NOMO-1 treated with dmso at 0.1 percent for 144 hours (cell line): Measurements from ENCODE around the gene NR2C2.

Source experiments
- DNase-seq: peaks from one replicate; lab custom pipeline; 2025; ENCODE audit not compliant: unreplicated experiment; lab: John Stamatoyannopoulos, UW

The NR2C2 gene

DNA sequence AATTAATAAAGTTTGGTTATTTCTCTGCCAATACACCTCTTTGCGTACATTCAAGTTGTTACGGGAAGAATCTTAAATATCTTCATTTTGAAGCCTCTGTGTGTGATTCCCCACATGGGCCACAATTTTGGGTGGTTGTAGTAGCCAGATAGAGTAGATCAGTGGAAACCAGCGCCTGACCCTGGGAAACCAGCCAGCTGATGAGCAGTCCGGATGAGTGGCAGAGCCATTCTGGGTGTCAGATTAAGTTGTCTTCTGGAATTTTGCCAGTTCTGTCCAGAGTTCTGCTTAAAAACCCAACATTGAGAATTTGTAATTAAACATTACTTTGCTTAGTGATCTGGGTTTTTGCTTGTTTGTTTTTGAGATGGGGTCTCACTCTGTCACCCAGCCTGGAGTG lies 68.1 kb downstream of the NR2C2 start:
- DNase-seq, result no peak

DNA sequence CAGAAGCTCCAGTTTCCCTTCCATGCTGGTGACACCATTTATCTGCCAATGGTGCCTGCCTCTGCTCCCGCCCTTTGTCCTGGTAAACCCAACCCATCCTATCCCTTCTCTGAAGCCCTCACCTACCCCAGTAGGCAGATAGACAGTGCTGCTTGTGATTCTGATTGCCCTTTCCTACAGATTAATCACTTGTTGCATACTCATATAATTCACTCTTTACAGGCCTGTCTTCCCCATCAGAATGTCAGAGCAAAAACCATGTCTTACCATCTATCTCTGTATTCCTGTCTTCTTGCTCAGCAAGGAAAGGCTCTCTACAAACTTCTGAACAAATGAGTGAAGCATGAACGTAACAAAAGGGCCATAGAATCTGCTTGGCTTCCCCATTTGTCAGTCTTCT lies 69.8 kb downstream of the NR2C2 start:
- DNase-seq, result no peak

DNA sequence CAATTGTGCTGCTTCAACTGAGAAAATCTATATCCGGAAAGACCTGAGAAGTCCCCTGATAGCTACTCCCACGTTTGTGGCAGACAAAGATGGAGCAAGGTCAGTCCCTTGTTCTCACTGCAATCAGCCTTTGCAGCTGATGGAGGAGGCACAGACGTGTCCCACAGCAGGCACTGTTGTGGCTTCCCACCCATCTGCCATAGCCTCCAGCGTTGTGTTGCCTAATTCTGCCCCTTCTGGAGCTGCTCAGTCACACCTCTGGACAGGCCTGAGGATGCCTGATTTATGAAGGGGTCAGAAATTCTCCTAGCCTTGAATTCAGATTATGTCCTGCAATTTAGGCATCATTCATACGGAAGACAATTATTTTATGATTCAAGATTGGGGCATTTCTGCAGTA lies 75.9 kb downstream of the NR2C2 start:
- DNase-seq, result no peak

DNA sequence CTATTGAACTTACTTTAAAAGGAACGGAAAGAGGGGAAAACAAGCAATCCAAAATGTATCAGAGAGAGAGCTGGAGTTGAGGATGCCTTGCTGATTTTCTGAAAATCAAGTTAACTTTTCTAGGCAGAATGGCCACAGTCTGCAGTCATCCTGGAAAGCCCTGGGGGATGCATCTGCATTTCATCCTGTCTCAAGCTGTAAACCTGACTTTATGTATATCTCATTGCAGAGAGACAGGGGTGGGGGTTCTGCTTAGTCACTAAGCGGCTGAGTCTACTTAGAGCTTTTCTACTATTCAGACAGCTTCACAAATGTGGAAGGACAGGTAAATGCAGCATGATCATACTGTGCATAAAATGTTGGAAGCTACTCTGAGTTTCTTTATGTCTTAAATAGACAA lies 76.3 kb downstream of the NR2C2 start:
- DNase-seq, result no peak

DNA sequence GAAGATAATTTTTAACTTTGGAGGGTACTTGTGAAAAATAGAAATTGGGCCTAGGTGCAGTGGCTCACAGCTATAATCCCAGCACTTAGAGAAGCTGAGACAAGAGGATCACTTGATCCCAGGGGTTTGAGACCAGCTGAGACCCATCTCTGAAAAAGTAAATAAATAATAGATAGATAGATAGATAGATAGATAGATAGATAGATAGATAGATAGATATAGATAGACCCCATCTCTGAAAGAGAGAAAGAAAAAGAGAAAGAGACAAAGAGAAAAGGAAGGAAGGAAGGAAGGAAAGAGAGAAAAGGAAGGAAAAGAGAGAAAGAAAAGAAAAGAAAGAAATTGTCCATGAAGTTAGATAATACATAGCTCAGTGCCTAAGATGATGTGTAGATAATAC lies 82.2 kb downstream of the NR2C2 start:
- no peak for DNase-seq

DNA sequence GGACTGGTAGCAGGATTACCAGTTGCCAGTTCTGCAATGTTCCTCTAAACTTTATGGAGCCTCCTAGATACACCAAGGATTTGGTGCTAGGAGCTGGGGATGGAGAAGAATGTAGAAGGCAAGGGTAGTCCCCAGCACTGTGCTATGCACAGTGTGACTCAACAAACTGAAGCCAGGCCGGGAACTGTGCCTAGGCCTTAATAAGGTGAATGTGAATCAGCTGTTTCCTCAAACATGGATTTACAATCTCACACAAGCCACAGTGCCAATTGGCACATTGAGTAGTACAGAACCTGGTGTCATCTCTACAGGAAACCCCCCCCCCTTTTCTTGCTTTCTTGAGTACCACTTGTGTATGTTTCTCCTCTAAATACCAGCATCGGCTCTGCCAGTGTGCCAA lies 85.3 kb downstream of the NR2C2 start:
- DNase-seq, result no peak

DNA sequence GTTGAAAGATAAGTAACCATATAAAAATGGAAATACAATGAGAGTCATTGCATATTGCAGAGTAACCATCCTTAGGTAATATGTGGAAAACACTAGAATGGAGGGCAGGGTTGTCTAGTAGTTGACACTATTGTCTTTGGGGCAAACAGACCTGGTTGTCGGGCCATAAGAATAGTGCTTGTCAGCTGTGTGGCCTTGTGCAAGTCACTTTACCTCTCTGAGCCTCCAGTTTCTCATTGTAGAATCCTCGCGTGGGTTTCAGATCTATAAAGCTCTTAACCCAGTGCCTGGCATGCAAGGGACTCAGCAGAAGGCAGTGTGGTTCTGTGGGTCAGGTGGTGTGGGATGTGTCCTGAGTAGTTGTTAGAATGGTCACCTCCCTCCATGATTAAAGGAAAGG lies 85.7 kb downstream of the NR2C2 start:
- DNase-seq, result no peak

DNA sequence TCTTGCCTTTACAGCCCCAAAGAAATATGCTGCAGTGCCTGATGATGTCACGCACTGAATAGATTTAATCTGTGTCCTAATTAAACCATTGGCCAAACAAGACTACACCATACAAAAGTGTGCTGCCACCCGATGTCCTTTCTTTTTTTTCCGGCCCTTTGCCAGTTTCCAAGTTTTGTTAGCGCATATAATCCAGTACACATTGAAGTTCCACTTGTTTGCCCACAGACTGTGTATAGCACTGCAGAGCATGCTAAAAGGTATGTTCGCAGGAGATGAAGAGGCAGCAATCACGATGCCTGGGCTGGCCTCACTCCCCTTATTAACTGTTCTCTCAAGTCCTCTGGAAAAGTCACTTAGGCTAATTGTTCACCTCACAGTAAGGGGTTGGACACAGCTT lies 90.9 kb downstream of the NR2C2 start:
- no peak for DNase-seq

DNA sequence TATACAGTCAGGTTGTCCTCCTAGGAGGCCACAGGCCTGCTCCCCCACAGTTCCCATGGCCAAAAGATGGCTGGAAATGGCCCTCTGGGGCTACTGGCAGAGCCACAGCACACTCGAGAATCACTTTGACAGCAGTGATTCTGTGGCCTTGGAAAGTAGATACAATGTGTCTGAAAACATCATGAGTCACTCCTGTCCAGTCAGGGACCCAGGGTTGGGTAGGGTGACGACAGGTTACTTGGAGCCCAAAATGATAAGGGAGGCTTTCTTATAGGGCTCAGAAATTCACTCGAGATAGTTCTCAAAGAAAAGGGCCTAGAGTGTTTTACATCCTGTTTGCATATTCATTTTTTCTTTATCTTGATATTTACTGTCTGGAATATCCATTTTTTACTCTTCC lies 93.5 kb downstream of the NR2C2 start:
- DNase-seq, result no peak

DNA sequence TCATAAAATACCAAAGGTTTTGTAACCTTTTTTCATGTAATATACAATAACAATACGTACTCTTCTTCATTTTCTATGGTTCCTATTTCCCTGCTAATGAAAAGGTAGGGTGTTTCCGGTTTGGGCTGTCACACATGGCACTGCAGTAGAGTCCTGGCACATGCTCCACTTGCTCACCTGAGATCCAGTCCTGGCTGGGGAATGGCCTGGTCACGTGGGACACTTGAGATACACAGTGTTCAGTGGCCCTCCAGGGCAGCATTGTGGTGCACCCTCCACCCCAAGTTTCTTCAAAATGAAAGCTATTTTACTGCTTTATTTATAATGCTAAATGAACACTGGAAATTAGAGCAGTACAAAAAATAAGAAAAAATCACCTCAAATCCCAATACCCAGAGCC lies 94.6 kb downstream of the NR2C2 start:
- no peak for DNase-seq

DNA sequence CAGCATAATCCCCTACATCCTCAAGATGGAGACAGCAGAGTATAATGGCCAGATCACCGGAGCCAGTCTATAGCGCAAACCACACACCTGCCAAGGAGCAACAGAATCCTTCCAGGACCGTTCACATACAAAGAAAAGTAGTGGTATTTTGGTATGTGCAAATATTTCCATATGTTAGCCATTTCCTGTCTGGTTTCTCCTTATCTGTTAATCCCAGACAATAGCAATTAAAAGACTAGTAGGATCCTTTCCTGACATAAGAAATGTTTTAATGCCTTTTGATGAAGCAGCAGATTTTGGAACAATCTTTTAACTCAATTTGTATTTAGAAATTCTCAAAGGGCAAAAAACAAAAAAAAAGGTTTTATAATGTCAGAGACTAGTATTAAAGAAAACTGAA lies 95.6 kb downstream of the NR2C2 start:
- DNase-seq, result no peak

DNA sequence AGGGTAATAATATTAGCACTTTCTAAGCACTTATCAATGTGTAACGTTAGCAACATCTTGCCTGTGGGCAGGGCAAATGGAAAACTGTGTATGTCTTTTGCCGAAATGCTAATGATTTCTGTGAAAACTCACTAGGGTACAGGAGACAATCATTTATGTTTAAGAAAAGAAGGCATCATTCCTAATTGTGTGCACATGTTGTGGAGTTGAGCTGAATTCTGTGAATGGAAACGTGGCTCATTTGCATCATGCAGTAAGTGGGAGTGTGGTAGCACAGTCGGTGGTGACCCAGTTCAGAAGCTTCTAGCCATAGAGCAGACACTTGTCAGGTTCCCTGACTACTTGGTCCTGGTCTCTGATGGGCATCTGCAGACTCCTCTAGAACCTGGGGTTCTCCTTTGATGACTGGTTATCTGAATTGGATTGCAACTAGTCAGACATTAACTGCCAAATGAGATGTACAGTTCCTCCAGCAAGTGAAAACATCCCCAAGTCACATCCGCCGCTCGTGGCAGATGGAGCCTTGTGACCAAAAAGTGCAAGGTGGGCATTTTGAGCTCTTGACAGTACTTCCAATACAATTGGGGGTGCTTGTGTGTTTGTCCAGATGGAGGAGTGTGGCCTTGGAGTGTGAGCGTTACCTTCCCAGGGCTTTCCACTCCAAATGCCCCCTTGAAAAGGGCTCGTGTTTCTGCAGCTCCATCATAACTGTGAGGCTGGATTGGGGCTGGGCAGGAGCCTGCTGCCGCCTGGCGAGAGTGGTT lies 96.2 kb downstream of the NR2C2 start:
- DNase-seq, result no peak

DNA sequence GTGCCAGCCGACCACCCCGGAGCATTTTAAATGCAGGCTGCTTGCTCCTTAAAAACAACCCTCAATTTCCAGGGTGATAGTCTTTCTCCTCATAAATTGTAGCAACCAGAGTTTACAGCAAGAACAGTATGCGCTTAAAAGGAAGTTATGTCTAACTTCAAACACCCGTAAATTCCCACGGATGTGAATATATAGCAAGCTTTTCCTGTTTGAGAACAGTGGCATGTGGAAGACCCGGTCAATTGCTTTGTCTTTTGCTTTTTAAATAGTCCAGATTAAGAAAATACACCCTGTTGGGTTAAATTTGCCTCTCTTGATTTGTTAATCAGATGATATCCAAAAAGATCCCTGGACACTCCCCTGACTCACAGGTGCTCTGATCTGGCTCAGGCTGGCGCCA lies 96.9 kb downstream of the NR2C2 start:
- DNase-seq, result no peak

DNA sequence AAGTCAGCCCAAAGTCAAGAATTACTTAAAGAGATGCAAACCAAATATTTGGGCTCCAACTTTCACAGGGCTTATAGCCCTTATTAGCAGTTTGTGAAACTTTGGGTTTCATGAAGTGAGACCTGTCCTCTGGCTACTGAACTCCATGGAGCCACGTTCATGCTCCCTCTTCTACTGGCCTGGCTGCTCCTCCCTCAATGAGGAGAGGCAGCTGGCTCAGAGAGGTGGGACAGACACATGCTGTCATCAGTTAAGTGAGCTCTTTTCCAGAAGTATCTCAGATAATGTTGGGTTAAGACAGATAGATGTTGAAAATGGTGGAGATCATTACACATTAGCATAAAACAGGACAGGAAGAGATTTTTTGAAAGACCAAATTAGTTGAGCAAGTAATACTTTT lies 98.3 kb downstream of the NR2C2 start:
- DNase-seq, result no peak

DNA sequence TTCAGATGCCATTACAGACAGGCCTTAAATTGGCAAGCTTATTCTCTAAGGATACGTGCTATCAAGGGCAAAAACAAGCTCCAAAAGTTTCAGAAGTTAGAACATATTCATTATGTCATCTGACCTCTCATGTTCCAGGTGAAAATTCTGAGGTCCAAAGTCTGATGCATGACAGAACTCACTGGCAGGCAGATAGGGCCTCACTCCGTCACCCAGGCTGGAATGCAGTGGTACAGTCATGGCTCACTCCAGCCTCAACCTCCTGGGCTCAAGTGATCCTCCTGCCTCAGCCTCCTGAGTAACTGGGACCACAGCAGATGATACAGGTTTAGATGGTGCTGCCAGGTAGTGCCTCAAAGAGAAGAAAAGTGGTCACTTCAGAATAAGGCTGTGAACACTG lies 102.2 kb downstream of the NR2C2 start:
- DNase-seq, result no peak

DNA sequence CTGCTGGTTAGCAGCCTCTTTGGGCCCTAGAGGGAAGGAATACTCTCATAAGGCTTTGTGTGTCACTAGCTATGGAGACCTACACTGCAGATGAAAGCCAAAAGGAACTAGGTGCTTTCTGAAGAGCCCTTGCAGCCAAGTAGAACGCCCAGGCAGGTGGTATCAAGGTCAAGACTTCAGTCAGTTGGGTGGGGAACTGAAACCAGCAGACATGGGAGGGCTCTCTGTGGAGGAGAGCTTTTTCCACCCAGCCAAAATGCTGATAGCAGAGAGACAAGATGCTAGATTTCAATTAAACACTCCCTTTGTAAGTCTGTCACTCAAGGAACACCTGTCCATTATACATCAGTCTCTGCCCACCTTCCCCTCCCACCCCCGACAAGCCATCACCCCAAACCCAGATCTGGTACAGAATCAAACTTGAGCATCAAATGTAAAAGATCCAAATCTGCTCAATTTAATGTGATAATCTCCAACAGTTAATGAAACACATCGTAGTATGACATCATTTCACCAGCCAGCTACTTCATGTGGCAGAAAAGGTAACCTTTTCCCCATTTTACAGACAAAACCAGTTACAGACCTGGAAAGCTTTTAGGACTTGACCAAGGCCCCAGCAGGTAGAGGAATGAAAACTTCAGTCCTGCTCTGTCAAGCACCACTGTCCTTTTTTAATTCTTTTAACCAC lies 103.2 kb downstream of the NR2C2 start:
- peak; percentile 10 for DNase-seq

DNA sequence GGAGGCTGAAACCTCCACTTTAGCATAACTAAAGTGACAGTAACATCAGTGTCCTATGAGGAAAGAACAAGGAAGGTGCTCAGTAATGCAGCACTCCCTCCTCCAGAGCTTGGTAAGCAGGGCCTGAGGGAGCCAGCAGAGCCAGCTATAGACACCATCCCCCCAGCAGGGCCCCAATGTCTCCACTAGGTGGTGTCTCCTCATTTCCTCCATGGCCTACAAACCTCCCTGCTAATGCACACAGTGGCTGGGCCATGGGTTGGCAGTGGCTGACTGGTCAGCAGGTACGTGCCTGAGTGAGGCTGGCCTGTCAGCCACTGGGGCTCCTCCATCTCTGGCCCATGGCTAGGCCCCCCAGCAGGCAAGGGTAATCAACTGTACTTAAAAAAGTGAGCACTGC lies 104.1 kb downstream of the NR2C2 start:
- DNase-seq, result no peak

DNA sequence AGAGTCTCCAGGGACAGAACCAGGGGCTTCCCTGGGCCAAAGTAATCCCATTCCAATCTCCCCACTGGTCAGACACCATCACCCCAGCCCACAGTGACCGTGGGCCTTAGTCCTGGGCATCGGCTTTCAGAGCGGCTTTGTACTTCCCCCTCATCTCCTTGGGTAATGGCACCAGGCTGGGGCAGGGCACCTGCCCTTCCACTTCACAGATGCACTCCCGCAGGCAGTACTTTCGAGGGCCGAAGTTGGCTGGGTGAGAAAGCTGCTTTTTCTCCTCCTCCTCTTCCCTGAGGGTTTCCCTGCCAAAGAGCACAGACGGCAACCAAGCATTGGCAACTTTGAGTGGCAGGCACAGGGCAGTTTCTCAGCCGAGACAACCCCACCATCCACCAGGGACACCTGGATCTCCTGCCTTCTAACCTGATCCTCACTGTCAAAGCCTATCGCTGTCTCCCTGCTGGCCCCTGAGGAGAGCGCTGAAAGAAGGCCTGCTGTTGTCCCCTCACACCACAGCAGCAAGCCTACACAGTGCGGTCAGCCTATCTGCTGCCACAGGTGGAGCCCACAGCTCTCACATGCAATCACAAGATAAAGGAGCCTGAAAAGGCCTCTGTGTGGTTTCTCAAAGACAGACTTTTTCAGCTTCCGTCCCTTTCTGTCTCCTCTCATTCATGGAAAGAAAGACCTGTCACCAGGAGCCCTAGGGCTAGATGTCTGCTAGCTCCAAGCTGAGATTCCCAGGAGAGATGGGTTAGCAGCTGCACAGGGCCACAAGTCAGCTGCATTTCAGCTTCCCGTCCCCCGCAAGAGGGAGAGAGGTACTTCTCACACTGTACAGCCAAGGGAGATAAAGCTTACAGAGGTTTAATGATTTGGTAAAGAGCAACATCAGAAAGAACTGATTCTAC lies 105.2 kb downstream of the NR2C2 start:
- no peak for DNase-seq

DNA sequence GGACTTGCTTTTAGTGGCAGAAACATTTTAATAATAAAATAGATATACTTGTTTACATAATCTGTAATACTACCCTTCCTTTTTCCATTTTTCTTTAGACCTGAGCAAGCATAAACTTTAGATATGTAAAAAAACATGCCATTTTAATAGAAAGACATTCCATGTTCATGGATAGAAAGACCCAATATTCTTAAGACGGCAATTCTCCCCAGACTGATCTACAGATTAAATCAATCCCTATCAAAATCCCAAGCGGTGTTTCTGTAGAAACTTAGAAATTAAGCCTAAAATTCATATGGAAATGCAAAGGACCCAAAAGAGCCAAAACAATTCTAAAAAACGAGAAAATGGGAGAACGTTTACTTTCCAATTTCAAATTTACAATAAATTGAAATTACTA lies 106.2 kb downstream of the NR2C2 start:
- no peak for DNase-seq

DNA sequence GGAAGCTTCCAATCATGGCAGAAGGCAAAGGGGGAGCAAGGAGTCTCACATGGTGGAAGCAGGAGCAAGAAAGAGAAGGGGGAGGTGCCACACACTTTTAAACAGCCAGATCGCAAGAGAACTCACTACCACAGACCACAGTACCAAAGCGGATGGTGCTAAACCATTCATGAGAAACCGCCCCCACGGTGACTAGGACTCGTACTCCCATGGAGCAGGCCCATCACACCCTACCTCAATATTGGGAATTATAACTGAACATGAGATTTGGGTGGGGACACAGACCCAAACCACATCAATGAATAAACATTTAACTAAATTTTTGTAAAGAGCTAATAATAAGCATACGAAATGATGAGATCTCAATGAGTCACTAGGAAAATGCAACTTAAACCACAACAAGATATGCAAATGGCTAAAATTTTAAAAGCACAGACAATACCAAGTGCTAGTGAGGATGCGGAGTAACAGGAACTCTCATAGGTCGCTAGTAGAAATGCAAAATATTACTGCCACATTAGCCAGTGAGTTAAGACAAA lies 107.7 kb downstream of the NR2C2 start:
- no peak for DNase-seq

DNA sequence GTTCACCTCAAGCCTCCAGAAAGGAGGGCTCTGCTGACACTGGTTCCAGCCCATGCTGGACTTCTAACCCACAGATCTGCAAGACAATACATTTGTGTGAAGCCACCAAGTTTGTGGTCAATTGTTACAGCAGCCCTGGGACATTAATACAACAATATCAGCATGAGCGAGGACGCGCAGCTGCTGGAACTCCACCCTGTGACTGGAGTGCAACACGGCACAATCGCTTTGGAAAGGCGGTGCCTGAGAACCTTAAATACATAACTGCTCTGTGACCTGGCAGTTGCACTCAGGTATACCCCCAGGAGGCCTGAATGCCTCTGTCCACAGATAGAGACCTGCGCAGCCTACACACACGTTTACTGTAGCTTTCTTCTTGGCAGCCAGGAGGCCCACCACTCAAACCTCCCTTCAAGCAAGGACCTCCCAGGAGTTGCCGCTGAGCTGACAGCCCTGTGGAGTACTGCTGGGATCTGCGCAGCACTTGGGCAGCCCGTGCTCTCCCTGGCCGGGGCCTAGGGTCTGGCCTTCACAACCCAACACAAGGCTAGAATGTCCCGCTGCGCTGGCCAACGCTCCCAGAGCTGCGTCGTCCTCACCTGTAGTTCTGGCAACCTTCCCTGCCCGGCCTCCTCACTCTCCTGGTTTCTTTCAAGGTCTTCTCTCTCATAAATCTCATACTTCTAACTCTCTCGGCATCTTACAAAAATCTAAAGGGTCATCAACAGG lies 109.5 kb downstream of the NR2C2 start:
- DNase-seq, result no peak
